Caki2 (cell line): Measurements from ENCODE around the gene CIITA. TPM values are rescaled to one million over a fixed set of nuclear protein-coding genes. Genes with fewer than 3 reads are reported as not detected.
"Not testable (repeated sequence)": the region's sequence is repeated elsewhere in the genome, so short reads cannot be mapped to it uniquely, and the experiment has no call there.

Experiments
- DNase-seq: peaks from one replicate; pipeline ENCODE4 v3.0.0-alpha.2; 2015; ENCODE audit warnings: low read depth
- in situ Hi-C: cut with HindIII; loops from 2 replicates; pipeline ENCODE4 v1.10.0; 2016; ENCODE audit warnings: low sequenced_read_pairs, low pct_unique_long_range_greater_than_20kb, mixed read lengths
- total RNA-seq: library from RNA; depleted of rRNA; stranded (reverse); fragments of >200 nt; shearing (Covaris generic); gene quantifications from 2 replicates; pipeline ENCODE4 v1.2.3, GENCODE V29; 2014; ENCODE audit warnings: low replicate concordance; rRNA removed

CIITA gene, protein sequence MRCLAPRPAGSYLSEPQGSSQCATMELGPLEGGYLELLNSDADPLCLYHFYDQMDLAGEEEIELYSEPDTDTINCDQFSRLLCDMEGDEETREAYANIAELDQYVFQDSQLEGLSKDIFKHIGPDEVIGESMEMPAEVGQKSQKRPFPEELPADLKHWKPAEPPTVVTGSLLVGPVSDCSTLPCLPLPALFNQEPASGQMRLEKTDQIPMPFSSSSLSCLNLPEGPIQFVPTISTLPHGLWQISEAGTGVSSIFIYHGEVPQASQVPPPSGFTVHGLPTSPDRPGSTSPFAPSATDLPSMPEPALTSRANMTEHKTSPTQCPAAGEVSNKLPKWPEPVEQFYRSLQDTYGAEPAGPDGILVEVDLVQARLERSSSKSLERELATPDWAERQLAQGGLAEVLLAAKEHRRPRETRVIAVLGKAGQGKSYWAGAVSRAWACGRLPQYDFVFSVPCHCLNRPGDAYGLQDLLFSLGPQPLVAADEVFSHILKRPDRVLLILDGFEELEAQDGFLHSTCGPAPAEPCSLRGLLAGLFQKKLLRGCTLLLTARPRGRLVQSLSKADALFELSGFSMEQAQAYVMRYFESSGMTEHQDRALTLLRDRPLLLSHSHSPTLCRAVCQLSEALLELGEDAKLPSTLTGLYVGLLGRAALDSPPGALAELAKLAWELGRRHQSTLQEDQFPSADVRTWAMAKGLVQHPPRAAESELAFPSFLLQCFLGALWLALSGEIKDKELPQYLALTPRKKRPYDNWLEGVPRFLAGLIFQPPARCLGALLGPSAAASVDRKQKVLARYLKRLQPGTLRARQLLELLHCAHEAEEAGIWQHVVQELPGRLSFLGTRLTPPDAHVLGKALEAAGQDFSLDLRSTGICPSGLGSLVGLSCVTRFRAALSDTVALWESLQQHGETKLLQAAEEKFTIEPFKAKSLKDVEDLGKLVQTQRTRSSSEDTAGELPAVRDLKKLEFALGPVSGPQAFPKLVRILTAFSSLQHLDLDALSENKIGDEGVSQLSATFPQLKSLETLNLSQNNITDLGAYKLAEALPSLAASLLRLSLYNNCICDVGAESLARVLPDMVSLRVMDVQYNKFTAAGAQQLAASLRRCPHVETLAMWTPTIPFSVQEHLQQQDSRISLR
- total RNA-seq: not detected in 2 replicates

DNA sequence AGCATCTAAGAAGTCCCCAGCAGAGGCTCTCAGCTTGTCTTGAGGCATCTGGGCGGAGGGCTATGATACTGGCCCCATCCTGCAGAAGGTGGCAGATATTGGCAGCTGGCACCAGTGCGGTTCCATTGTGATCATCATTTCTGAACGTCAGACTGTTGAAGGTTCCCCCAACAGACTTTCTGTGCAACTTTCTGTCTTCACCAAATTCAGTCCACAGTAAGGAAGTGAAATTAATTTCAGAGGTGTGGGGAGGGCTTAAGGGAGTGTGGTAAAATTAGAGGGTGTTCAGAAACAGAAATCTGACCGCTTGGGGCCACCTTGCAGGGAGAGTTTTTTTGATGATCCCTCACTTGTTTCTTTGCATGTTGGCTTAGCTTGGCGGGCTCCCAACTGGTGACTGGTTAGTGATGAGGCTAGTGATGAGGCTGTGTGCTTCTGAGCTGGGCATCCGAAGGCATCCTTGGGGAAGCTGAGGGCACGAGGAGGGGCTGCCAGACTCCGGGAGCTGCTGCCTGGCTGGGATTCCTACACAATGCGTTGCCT lies at the start of gene CIITA:
Gene CIITA, plus strand, starts transcription at position 404 of the 543 bp plus-strand sequence. Its CDS starts 129 bp downstream, at position 533.
- peak; percentile 9 for DNase-seq
- in situ Hi-C loops: no loop called here

DNA sequence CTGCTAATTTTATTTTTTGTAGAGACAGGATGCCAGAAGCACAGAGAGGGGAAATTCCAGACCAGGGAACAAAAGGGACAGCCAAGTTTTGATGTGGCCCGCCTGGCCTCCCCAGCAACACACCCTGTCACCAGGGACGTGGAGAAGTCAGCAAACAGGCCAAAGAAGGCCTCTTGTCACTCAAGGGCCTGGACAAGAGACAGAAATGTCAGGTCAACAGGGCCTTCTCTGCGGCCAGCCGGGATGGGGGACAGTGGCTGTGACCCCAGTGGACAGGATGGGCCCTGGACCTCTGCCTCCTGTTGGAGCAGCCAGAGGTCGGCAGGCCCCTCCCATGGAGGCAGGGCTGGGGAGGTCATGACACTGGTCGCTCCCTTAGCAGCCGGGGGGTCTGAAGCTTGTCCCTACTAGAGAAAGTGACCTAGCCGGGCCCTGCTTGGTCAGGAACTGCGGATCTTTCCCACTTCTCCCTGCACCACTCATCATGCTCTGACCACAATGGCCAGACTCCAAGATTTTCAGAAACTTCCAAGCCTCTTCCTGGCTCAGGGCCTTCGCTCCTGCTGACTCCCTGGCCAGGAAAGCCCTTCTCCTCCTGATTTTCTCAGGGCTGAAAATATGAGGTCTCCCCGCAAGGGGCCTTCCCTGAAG lies 49.2 kb upstream of the CIITA start:
- in situ Hi-C loops: no loop called here
- DNase-seq: no peak

DNA sequence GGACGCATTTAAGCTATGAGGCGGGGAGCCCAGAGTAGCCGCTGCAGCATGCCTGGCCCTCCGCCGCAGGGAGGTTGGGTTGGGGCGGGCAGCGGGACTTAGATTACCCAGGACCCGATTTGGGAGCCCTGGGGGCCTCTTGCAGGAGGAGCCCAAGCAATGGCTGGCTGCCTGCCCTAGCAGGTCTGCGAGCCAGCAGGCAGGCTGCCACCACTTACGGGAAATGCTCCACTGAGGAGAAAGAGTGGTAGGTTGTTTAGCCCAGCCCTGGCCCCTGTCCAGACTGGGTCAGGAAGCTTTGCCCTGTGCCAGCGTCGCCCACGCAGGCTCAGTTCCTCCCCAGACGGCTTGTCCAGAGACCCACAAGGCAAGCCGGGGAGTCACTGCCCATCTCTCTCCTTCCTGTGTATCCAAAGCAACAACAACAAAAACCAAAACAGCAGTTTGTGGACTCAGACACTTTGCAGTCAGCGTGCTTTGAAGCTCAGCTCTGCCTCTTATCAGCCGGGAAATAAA lies 48.1 kb upstream of the CIITA start:
- in situ Hi-C loops: no loop called here
- no peak for DNase-seq

DNA sequence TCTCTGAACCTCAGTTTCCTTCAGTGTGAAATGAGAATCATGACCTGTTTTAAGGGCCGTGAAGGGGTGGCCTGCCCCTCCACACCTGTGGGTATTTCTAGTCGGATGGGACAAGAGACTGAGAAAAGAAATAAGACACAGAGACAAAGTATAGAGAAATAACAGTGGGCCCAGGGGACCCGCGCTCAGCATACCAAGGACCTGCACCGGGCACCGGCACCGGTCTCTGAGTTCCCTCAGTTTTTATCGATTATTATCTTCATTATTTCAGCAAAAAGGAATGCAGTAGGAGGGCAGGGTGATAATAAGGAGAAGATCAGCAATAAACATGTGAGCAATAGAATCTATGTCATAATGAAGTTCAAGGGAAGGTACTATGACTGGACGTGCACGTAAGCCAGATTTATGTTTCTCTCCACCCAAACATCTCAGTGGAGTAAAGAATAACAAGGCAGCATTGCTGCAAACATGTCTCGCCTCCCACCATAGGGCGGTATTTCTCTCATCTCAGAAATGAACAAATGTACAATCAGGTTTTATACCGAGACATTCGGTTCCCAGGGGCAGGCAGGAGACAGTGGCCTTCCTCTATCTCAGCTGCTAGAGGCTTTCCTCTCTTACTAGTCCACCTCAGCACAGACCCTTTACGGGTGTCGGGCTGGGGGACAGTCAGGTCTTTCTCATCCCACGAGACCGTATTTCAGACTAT lies 47.5 kb upstream of the CIITA start:
- DNase-seq, in situ Hi-C loops: not testable (repeated sequence)

DNA sequence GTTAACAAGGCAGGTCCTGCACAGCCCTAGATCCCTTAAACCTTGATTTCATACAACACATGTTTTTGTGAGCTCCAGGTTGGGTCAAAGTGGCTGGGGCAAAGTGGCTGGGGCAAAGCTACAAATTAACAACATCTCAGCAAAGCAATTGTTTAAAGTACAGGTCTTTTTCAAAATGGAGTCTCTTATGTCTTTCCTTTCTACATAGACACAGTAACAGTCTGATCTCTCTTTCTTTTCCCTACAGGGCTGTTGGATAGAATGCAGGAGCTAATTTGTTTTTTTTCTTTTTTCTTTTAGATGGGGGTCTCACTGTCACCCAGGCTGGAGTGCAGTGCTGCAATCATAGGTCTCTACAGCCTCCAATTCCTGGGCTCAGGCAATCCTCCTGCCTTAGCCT lies 46.8 kb upstream of the CIITA start:
- in situ Hi-C loops, DNase-seq: not testable (repeated sequence)

DNA sequence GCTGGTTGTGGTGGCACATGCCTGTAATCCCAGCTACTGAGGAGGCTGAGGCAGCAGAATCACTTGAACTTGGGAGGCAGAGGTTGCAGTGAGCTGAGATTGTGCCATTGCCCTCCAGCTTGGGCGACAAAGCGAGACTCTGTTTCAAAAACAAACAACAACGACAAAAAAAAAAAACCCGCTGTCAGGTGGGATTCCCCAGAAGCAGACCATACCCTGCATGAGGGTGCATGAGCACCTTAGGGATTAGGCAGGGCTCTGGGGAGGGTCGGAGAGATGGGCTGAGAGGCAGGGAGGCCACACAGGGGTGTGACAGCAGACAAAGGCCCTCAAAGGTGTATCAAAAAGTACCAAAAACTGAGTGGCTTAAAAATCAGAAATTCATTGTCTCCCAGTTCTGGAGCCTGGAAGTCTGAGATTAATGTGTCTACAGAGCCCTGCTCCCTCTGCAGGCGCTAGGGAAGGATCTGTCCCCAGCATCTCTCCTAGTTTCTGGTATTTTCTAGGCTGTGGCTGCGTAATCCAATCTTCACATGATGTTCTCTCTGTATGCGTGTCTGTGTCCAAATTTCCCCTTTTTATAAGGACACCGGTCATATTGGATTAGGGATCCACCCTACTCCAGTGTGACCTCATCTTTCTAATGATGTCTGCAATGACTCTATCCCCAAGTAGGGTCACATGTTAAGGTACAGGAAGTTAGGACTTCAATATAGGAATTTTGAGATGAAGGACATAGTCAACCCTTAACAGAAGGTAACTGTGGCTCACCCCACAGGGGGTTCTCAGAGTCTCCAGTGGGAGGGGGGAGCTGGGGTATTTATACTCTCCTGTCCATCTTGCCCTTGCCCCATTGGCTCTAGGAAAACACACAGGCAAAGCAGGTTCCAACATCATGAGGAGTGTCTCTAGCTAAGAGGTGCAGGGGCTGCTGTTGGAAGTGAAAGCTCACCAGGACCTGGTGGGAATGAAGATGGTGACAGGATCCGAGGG lies 44.8 kb upstream of the CIITA start:
- in situ Hi-C loops: no loop called here

DNA sequence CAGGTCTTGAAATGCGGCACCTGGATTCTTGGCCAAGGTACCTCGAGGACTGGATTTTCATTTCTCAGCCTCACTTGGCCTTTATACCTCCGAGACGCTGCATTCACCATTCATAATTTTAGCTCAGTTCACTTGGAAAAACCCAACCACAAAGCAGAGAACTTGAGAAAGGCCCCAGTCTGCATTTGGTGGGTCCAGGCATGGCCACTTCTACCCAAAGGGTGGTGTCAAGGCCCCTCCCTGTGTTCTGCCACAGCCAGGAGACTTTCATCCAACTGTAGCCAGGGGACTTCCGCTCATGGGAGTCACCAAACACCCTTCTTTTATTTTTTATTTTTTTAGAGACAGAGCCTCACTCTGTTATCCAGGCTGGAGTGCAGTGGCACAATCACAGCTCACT lies 43.7 kb upstream of the CIITA start:
- in situ Hi-C loops: no loop called here
- DNase-seq: no peak

More for the DNA sequence above, 44.8 kb upstream of the CIITA start:
- DNase-seq: no peak

DNA sequence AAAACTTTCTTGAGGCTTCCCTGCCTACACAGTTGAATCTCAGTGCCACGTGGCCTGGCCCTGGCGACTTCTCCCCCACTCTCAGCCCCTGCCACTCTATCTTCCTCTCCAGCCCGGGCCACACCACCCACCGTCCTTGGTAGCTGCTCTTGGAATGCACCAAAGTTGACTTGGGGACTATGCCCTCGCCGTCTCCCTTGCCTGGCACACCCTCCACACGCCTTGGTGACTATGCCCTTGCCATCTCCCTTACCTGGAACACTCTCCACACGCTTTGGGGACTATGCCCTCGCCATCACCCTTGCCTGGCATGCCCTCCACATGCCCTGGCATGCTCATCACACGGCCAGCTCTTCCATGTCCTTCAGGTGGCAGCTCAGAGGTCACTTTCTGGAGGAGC lies 42.9 kb upstream of the CIITA start:
- in situ Hi-C loops: no loop called here
- no peak for DNase-seq

DNA sequence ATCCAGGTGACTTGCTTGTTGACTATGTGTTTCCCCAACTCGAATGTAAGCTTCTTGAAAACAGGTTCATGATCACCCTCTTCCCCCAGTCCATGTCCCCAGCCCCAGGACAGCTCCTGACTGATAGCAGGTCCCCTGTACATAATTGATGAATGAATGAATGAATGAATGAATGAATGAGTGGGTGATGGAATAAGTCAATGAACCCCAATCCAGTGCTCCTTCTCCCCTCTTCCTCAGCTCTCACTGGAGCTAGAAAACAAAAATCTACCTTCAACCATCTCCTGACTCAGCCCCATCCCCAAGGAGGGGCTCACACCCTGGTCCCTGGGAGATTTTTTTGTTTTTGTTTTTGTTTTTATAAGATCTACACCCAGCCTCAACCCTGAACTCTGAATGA lies 42.2 kb upstream of the CIITA start:
- in situ Hi-C loops: no loop called here
- no peak for DNase-seq

DNA sequence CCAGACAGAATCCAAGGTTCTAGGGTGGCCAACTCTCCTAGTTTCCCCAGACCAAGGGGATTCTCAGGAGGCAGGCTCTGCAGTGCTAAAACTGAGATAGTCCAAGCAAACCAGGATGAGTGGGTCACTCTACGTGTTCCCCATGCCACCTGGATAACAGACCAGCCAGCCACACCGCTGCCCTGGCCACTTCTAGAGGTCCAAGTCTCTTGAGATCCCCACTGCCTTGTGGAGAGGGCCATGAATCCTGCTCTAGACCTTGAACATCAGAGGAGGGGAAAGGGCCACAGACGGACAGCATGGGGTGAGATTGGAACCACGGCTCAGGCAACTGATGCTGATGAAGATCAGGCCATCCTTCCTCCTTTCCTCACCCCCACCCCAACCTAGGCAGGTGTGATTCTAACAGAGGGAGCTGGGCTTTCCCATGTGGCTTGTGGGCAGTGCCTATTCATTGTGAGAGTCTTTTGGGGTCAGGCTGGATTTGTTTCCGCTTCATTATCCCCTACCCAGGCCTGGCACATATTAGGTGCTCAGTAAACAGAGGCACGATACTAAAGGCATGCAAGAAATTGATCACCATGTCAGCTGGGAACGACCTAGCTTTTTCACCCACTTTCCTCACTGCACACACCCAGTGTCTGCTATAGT lies 41.6 kb upstream of the CIITA start:
- in situ Hi-C loops: no loop called here
- DNase-seq: no peak

DNA sequence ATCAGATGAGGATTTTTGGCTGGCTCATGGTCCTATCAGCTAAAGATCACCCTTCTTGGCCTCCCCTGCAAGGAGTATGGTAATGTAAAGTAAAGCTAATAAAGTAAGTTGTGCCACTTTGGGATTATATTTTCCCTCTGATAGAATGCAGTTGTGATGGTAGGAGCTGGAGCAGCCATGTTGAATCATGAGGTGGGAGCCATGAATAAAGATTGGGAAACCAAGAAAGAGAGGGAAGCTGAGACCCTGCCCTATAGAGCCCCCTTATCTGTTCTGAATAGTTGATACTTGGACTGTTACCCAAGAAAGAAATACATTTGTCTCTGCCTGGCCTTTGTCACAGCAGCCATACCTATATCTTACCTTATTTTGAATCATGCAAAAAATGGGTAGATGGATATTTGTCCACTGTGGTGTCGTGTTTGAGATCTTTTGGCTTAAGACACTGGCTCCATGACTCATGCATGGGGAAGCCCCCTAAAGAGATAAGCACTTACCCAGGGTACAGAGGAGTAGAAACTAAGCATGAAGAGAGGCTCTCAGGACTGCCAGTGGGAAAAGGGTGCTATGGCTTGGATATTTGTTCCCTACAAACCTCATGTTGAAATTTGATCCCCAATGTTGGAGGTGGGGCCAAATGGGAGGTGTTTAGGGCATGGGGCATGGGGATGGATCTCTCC lies 40.7 kb upstream of the CIITA start:
- in situ Hi-C loops: no loop called here
- no peak for DNase-seq

DNA sequence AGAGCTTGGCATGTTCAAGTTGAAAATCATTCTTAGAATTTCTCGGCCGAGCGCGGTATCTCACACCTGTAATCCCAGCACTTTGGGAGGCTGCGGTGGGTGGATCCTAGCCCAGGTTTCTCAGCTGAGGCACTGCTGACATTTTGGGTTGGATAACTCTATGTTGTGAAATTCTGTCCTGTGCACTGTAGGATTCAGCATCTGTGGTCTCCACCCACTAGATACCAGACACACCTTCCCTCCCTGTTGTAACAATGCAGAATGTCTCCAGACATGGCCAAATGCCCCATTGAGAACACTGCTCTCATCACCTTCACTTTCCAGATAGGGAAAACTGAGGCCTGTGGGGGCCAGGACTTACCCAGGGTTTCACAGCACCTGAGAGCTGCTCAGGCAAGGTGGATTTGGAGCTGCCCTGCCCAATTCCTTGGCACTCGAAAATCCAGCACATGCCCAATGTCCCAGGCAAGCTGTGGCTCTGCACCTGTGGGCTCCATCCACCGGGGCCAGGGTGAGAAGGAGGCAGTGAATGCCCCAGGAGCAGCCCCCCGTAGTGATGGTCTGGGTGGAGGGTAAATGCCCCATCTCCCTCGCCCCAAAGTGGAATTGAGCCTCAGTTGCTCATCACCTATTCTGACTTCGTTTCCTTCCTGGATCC lies 38.3 kb upstream of the CIITA start:
- in situ Hi-C loops: no loop called here
- no peak for DNase-seq

DNA sequence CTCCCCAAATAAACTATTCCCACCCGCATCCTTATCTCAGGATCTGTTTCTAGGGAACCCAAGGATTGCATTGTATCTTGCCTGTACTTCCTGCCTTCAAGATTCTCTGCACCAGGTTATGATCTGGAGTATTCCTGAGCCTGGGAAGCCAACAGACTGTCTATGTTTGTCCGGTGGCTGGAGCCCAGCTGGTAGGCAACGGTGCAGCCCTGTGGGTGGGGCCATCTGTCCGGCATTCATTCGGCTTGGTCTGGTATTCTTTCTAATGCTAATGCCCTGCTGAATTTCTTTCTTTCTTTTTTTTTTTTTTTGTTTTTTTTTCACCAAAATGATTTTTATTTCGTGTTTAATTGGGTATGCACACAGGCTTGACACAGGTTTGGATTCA lies 37.7 kb upstream of the CIITA start:
- in situ Hi-C loops: no loop called here

DNA sequence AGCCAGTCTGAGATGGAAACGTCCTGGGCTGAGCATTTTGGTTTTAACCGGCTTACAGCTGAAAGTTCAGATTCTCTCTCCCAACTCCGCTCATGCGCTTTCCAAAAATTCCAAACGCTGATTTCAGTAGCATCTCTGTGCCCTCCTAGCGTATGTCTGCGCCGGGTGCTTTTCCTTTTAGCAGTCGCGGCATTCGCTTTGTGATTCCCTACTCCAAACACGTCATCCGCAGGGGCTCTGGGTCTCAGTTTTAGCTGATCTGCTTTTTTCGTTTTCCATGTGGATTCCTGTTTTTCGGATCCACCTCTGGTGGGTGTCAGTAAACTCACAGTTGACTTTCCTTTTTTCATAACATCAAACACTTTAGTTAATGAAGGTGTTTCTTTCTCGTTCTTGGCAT lies 36.3 kb upstream of the CIITA start:
- in situ Hi-C loops: no loop called here
- no peak for DNase-seq

More for the DNA sequence above, 37.7 kb upstream of the CIITA start:
- no peak for DNase-seq
